Lower lobe of right lung (tissue), 2 donors: ENCODE measurements around the gene ICAM1. TPM values are rescaled to one million over a fixed set of nuclear protein-coding genes. Genes with fewer than 3 reads are reported as not detected.
"Not testable (repeated sequence)": the region's sequence is repeated elsewhere in the genome, so short reads cannot be mapped to it uniquely, and the experiment has no call there.

ENCODE experiments used
- ATAC-seq, 2 donors: fragments of 200-7000 bp; cut with Tn5 transposase; one replicate each; pipeline ENCODE4 v1.9.1; 2020 to 2022; ENCODE audit warnings: mild to moderate bottlenecking in 2 of 2, moderate library complexity in 2 of 2
- DNase-seq: peaks from one replicate; pipeline ENCODE4 v3.0.0-alpha.2; 2020
- H3K27ac ChIP-seq: fragments of 200-600 bp; one replicate; pipeline ENCODE4 v1.8.0; 2022
- H3K27me3 ChIP-seq: fragments of 200-600 bp; one replicate; pipeline ENCODE4 v1.8.0; 2022; ENCODE audit warnings: low read depth
- H3K36me3 ChIP-seq: fragments of 200-600 bp; one replicate; pipeline ENCODE4 v1.8.0; 2022; ENCODE audit warnings: mild to moderate bottlenecking
- H3K4me1 ChIP-seq: fragments of 200-600 bp; one replicate; pipeline ENCODE4 v1.8.0; 2022
- H3K4me3 ChIP-seq: fragments of 200-600 bp; one replicate; pipeline ENCODE4 v1.8.0; 2022; ENCODE audit warnings: mild to moderate bottlenecking
- H3K9me3 ChIP-seq: fragments of 200-600 bp; one replicate; pipeline ENCODE4 v1.8.0; 2022
- intact Hi-C: fragments of 100-400 bp; cut with DNase I; formaldehyde crosslinking; loops from one replicate; pipeline ENCODE4 v1.11.0; 2022
- total RNA-seq: library from RNA; stranded (reverse); fragmentation: NEBNext Ultra II Directional; extraction: Animal tissue kit (Norgen Biotek cat#: 25700); gene quantifications from one replicate; pipeline ENCODE4 v1.2.1, GENCODE V29; 2021
- TF ChIP-seq, protein P1 (sequence below): fragments of 200-600 bp; IDR thresholded peaks from one replicate; pipeline ENCODE4 v1.8.0; 2022; ENCODE audit warnings: antibody characterized with exemption, mild to moderate bottlenecking
- donor health status: DM: no; HTN: yes; CAD: no; lungs with severe emphysema.

Gene ICAM1
- total RNA-seq, 1 donor from 2014 or later = 95.9 TPM

DNA sequence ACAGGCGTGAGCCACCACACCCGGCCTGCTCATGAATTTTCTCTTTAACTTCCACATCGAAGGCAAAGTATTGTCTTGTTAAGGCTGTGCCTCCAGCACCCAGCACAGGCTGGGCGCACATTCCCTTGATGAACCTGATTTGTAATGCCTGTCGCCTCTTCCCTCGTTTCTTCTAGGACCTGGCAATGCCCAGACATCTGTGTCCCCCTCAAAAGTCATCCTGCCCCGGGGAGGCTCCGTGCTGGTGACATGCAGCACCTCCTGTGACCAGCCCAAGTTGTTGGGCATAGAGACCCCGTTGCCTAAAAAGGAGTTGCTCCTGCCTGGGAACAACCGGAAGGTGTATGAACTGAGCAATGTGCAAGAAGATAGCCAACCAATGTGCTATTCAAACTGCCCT is 3.7 kb downstream of the ICAM1 start:
- Histone ChIP-seq H3K4me1 (peaks cover 80% of the 10 kb centered on the region), H3K36me3 (peaks cover 54% of the 10 kb centered on the region), H3K9me3 (no peaks in the 10 kb centered on the region), H3K27ac (peak overlapping the region; percentile 60), H3K4me3 (peak overlapping the region; percentile 86), H3K27me3 (no peaks in the 10 kb centered on the region)
- ATAC-seq (no peak), DNase-seq (no peak)
- TF ChIP-seq, protein P1, sequence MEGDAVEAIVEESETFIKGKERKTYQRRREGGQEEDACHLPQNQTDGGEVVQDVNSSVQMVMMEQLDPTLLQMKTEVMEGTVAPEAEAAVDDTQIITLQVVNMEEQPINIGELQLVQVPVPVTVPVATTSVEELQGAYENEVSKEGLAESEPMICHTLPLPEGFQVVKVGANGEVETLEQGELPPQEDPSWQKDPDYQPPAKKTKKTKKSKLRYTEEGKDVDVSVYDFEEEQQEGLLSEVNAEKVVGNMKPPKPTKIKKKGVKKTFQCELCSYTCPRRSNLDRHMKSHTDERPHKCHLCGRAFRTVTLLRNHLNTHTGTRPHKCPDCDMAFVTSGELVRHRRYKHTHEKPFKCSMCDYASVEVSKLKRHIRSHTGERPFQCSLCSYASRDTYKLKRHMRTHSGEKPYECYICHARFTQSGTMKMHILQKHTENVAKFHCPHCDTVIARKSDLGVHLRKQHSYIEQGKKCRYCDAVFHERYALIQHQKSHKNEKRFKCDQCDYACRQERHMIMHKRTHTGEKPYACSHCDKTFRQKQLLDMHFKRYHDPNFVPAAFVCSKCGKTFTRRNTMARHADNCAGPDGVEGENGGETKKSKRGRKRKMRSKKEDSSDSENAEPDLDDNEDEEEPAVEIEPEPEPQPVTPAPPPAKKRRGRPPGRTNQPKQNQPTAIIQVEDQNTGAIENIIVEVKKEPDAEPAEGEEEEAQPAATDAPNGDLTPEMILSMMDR = no peak
- intact Hi-C loops = loop anchor here (5.0 kb wide), 1 partner anchor 113 kb away; no protein-coding TSS in a partner anchor

DNA sequence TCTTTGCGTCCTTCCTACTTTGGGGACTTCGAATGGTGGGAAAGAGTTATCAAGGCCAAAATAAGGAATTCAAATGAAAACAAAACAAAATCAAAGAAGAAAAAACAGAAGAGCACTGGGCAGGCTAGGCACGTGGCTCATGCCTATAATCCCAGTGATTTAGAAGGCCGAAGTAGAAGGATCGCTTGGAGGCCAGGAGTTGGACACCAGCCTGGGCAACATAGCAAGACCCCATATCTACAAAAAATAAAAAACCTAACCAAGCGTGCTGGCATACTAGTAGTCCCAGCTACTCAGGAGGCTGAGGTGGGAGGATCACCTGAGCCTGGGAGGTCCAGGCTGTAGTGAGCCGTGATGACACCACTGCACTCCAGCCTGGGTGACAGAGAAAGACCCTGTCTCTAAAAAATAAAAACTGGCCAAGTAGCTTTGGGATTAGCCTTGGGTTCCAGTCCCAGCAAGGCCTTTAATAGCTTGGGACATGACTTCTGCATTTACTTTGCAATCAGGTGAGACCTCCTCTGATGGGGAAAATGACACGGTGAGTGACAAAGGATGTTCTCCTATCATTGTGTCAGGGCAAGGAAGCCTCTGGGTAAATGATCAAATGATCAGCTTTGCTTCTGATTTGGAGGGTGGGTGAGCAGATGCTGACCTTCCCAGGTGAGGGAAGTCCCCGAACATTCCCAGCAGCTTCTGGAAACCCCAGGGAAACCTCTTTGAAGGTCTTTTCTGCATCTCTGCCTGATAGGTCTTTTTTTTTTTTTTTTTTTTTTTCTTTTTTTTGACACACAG is 7.1 kb downstream of the ICAM1 start:
- TF ChIP-seq, protein P1 = no peak
- ATAC-seq = no peak
- H3K27me3 ChIP-seq = no peaks in the 10 kb centered on the region
- H3K4me1 ChIP-seq = peaks cover 59% of the 10 kb centered on the region
- no peaks in the 10 kb centered on the region for H3K9me3 ChIP-seq
- no peak overlapping the region for H3K4me3 ChIP-seq
- DNase-seq = no peak
- intact Hi-C loops = no loop called here
- peaks cover 86% of the 10 kb centered on the region for H3K36me3 ChIP-seq
- peak overlapping the region; percentile 33 for H3K27ac ChIP-seq

DNA sequence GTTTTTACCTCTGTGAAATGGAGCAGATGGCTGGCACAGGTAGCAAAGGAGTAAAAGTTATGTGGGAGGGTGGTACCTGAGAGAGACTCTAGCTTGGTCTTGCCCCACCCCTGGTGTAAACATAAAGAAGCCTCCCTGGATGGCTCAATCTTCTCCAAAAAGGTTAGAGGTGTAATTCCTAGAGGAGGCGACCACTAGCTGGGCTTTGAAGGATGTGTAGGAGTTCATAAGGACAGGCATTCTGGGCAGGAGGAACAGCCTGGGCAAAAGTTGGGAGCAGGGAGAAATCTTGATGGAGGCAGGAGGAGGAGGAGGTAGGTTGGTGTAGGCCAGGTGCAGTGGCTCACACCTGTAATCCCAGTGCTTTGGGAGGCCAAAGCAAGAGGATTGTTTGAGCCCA is 8.0 kb downstream of the ICAM1 start:
- ATAC-seq (no peak), DNase-seq (no peak)
- intact Hi-C loops = no loop called here
- H3K27ac ChIP-seq = peak overlapping the region; percentile 46
- no peaks in the 10 kb centered on the region for H3K27me3 ChIP-seq
- H3K36me3 ChIP-seq = peaks cover 95% of the 10 kb centered on the region
- TF ChIP-seq, protein P1 = no peak
- H3K4me1 ChIP-seq = peaks cover 58% of the 10 kb centered on the region
- H3K9me3 ChIP-seq = no peaks in the 10 kb centered on the region
- H3K4me3 ChIP-seq = no peak overlapping the region

DNA sequence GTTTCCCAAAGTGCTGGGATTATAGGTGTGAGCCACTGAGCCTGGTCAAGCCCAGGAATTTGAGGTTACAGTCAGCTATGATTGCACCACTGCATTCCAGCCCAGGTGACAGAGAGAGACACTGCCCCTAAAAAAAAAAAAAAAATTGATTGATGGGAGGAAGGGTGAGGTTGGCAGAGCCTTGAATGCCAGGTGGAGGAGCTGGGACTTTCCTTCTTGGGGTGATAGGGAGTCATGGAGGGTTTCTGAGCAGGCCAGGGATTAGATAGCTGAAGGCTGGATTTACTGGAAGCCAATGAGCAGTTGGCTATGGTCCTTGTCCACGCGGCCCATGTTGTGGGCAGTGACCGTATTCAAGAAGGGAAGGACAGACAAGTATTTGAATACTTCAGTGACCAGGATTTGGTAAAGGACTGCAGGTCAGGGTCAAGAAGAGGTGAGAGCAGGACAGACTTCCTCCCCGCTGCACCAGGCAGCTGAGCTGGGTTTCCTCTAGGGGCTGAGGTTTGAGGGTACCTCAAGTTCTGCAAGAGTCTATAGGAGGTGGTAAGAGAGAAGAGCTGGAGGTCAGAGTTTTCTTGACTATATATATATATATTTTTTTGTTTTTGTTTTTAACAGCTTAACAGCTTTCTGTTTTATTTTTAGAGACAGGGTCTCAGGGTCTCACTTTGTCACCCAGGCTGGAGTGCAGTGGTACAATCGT is 9.0 kb downstream of the ICAM1 start:
- H3K4me1 ChIP-seq = peaks cover 58% of the 10 kb centered on the region
- peaks cover 98% of the 10 kb centered on the region for H3K36me3 ChIP-seq
- H3K4me3 ChIP-seq = no peak overlapping the region
- ATAC-seq = peak in 1 of 2 donors; percentile 1
- no peaks in the 10 kb centered on the region for H3K9me3 ChIP-seq
- H3K27me3 ChIP-seq = no peaks in the 10 kb centered on the region
- DNase-seq = no peak
- intact Hi-C loops = no loop called here
- TF ChIP-seq, protein P1 = no peak
- no peak overlapping the region for H3K27ac ChIP-seq

DNA sequence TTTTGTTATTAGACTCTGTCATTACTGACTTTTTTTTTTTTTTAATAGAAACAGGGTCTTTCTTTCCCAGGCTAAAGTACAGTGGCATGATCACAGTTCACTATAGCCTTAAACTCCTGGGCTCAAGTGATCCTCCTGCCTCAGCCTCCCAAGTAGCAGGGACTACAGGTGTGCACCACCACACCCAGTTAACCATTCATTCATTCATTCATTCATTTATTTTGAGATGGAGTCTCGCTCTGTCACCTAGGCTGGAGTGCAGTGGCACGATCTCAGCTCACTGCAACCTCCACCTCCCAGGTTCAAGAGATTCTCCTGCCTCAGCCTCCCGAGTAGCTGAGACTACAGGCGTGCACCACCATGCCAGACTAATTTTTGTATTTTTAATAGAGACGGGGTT is 11.1 kb downstream of the ICAM1 start:
- H3K4me1 ChIP-seq = peaks cover 68% of the 10 kb centered on the region

More for the DNA sequence above, 11.1 kb downstream of the ICAM1 start:
- Histone ChIP-seq H3K27ac (peak overlapping the region; percentile 11), H3K36me3 (peaks cover 90% of the 10 kb centered on the region)
- H3K27me3 ChIP-seq, H3K9me3 ChIP-seq, DNase-seq, ATAC-seq, intact Hi-C loops, H3K4me3 ChIP-seq: not testable (repeated sequence)
